GM12872 (cell line): ENCODE data around the gene THOC7.

Experiments used
- TF ChIP-seq, protein P1 (sequence below): IDR thresholded peaks from 3 replicates; pipeline ENCODE4 v1.5.1; 2011; ENCODE audit warnings: low read depth, mild to moderate bottlenecking, low read length, moderate library complexity; ENCODE audit not compliant: insufficient read depth

The THOC7 gene

DNA sequence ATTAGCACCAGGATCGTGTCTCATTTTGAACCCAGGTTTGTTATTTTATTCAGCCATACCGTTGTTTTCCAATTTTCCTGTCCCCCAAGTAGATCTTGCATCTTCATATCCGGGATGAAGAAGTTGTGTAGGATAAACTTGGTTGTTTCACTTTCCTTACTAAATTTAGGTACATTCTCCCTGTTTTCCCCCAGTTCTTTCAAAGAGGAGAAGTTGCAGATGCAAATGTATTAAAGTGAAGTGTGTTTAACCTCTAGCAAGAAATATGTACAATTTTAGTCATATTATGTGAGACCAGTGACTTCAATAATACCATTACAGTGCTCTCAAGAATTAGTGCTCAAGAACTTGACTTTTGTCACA, 1.3 kb upstream of the THOC7 start:
- TF ChIP-seq, protein P1, sequence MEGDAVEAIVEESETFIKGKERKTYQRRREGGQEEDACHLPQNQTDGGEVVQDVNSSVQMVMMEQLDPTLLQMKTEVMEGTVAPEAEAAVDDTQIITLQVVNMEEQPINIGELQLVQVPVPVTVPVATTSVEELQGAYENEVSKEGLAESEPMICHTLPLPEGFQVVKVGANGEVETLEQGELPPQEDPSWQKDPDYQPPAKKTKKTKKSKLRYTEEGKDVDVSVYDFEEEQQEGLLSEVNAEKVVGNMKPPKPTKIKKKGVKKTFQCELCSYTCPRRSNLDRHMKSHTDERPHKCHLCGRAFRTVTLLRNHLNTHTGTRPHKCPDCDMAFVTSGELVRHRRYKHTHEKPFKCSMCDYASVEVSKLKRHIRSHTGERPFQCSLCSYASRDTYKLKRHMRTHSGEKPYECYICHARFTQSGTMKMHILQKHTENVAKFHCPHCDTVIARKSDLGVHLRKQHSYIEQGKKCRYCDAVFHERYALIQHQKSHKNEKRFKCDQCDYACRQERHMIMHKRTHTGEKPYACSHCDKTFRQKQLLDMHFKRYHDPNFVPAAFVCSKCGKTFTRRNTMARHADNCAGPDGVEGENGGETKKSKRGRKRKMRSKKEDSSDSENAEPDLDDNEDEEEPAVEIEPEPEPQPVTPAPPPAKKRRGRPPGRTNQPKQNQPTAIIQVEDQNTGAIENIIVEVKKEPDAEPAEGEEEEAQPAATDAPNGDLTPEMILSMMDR: no peak

DNA sequence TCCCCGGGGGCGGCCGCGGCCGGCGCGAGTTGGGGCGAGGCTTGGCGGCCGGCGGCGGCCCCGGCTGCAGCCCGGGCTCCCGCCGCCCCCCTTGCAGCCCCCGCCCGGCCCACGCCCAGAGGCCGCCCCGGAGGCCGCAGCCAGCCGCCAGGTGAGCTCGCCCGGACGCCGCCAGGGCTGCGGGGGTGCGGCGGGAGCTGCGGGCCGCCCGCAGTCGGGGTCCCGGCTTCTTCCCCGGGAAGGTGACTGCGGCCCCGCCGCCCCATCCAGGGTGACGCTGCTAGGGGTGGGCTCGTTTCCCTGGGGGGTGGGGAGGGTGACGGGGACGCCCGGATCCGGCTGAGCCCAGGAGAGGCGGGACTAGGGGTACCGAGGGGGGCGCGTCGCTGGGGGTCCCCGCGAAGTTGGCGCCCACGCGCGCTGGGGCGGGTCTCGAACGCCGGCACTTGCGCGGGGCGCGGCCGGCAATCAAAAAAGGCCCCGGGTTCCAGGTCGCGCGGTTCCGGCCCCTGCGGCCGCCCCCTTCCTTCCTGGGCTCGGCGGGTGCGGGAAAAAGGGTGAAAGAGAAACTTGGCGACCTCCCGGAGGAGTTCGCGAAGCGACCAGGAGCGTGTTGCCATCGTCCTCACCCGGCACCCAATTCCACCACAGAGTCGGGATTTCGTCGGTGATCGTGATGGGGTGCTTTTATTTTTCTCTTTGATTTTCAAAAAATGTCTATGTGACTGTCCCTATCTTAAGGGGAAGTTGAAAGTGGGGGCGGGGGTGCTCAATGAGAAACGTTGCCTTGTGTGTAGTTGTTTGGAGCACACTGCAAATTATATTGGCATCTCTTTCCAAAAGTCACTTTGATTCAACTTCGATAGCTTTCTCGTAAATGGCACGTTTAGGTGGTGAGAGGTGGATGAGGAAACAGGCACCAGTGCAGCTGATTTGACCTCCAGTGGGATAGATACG, 681 bp upstream of the THOC7 start:
- TF ChIP-seq, protein P1: no peak

DNA sequence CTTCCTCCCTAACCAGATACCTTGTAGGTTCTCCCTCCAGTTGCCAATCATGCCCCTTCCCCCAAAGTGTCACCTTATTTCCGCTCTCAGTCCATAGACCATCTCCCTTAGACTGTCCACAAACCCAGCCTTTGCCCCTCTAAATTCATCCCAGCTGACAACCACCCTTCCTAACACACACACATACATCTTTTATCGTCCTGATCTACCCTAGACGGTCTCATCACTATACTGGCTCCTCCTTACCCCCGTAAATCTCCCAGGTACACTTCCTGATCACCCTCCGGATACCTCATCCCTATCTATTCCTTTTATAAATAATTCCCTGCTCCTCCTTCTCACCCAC, 828 bp downstream of the THOC7 start:
- TF ChIP-seq, protein P1: no peak

DNA sequence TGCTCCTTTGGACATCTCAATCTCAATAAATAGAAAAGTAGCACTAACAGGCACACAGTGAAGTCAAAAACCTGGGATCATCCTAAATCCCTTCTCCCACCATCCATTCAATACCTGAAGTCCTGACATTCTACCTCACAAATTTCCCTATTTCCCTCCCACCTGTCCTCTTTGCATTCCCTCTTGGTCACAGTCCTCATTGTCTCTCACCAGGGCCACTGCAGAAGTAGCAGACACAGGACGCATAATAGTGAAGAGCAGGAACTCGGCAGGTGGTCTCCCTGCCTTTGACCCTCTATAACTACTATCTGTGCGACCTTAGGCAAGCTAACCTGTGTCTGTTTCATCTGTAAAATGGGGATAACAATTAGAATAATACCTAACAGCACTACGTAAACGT, 2.3 kb downstream of the THOC7 start:
- TF ChIP-seq, protein P1: no peak

DNA sequence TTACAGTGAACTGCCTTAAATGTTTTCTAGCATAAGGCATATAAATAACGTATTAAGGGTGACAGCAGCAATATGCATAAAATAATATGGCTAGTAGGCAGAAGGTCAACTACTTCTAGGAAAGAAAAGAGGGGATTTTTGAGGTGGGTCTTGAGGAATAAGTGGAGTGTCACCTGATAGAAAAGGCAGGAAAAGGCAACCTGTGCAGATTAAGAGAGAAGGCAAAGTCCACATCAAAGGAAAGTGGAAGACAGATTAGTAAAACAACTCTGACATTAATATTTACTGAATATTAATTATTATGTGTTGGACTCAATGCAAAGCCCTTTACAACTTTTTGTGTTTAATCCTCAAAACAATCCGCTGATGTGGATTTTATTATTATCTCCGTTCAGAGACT, 2.8 kb downstream of the THOC7 start:
- TF ChIP-seq, protein P1: no peak

DNA sequence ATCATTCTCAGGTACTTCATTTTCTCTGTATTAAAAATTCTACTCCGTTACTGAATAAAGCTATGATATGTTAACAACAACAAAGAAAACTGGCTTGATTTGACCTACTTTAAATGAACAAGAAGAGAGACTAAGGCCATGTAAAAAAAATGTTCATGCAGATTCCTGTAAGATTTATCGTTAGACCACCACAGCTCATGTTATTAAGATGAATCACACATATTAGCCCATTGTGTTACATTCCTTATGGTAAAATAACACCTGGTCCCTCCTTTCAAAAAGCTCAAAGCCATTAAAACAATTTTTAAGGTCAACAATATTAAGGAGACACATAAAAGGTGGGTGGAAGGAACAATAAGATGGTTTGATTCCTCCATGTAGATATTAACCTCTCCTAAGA, 6.3 kb downstream of the THOC7 start:
- TF ChIP-seq, protein P1: no peak

DNA sequence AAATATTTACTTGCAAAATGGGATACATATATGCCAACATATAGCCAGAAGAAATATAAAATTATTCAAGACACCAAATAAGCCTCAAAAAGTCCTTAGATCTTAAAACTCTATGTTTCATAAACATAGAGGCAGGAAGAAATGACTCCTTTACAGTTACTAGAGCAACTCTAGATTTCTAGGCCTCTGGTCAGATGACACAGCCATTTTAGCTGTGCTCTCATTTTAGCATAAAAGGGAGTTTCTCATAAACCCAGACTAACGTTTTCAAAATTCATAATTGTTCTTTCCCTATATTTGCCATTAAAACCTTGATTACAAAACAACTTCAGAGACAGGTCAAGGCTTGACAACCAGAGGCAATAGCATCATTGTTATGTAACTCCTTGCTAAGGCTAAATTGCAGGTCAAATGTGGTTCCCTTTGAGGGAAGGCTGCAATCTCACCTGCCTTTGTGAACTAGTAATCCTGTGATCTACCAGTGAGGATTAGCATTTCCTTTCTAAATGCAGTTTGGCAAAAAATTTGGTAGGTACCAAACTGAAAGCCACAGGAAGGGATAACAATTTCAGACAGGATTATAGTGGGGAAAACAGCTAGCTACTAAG, 8.2 kb downstream of the THOC7 start:
- TF ChIP-seq, protein P1: no peak
